ENCODE results near the gene PAQR8.

Gene PAQR8

DNA sequence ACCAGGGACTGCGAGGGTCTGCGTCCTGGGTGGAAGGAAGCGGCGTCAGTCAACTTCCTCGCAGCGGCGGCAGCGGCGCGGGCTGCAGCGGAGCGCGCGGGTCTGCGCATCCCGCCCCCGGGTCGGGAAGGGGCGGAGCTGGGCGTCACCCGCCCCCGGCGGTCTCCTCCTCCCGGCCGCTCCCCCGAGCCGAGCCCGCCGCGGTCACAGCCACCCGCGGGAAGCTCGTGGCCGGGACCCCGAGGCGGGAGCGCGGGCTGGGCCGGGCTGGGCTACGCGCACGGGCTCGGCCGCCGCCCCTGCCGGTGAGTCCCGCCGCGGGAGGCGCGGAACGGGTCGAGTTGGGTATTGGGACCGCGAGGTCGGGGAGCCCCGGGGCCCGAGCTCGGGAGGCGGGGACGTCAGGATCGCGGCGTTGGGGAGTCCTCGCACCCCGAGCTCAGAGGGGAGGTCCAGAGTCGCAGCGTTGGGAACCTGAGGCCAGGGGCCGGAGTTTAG lies at the start of gene PAQR8:
PAQR8 (plus strand) TSS at position 207 of the 498 bp plus-strand sequence. CDS start 41,063 bp downstream, outside the sequence.
- DNase-seq: no peak

DNA sequence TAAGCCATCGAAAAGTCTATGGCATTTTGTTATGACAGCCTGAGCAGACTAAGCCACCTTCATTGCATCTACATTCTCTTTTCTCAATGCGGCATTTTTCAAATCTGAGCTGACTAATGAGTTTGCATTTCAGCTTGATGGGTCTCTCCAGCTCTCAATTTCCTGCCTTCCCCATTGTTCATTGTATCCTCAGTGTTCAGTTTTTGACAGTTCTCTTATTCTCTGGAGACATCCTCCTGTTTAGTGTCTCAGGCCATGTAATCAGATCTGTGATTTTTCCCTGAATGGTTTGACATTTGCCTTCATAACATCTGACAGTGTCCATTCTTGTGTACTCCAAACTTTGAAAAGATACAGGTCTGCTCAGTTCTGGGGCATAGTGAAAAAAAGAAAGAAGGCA lies 49.5 kb upstream of the PAQR8 start:
- DNase-seq: no peak

DNA sequence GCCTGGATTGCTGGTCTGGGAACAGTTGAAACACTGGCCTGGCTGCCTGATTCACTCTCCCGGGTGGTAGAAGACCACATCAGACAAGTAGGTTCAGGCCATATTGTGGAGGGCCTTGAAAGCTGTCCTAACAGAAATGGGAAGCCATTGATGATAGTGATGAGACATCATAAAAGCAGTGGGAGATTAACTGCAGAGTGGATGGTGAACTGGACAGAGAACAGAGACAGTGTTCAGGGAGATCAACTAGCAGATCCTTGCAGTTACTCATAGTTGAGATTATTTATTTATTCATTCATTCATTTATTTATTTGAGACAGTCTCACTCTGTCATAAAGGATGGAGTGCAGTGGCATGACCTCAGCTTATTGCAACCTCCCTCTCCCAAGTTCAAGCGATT lies 47.2 kb upstream of the PAQR8 start:
- no peak for DNase-seq

- DNase-seq: no peak
These were observed 44.7 kb upstream of the PAQR8 start for GRCh38 chr6:52317211-52317610.

GRCh38 chr6:52317841-52318581 lies 43.9 kb upstream of the PAQR8 start:
- DNase-seq: no peak

- no peak for DNase-seq
These were observed 37.8 kb upstream of the PAQR8 start for GRCh38 chr6:52324189-52324588.

- DNase-seq: no peak
These were observed 36.1 kb upstream of the PAQR8 start for GRCh38 chr6:52325695-52326471.

DNA sequence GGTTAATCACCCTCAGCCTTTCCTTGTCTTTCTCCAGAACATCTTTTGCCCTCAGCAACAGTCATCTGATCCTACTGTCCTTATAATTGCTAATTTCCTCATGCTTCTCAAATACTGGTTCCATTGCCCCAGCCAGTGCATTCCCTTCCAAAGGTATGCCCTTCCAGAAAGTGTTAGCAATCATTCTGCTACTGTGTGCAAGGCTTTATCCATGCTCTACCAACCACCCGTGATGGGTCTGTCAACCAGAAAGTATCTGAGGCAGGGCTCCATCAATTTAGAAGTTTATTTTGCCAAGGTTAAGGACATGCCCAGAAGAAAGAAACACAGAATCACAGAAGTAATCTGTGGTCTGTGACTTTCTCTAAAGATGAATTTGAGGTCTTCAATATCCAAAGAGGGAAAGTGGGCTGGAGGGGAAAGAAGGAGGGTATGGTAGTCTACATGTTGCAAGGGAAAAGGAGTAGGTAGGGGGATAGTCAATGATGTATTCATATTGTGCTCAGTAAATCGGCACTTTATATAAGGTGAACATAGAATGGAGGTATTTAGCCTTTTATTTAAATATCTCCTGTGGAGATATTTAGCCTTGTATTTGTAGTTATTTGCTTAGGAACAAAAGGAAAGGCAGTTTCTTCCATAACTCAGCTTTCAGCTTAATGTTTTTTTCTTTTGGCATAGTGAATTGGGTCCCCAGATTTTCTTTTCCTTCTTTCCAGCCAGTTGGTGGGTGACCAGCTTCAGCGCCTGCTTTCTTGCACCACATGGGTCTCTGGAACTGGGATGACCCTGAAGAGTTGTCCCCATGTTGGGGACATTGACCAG lies 35.2 kb upstream of the PAQR8 start:
- no peak for DNase-seq

DNA sequence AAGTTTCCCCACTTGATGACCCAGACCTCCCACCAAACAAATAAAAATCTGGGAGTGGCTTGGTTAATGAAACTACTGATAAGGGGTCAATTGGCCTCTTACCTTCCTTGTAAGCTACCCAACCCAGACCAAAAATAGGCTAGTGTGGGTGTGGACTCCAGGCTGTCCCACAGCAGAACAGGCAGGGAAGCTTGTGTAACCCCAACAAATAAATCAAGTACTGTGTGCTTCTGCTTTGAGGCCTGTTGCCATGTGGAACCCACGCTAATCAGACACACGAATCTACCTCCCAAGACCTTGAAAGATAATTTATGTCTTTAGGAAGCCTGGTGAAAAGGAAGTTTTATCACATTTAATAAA lies 33.7 kb upstream of the PAQR8 start:
- DNase-seq: no peak

DNA sequence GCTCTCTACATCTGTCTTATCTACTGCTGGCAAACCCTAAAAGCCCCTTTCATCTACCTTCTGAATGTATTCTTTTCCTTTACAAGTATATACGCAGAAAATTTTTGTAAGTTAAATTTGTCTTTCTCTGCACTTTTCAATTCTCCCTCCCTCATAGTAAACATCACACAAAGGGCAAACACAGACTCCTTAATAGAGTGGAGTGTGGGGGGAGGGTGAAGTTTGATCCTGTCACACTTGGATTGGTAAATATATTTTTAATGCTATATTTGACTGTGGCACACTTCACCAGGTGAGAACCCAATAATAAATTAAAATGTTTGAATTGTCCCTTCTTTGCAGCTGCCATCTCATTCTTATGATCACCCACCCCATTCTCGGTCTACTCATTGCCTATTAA lies 33.2 kb upstream of the PAQR8 start:
- no peak for DNase-seq

- no peak for DNase-seq
These were observed 31.5 kb upstream of the PAQR8 start for GRCh38 chr6:52330470-52330869.

DNA sequence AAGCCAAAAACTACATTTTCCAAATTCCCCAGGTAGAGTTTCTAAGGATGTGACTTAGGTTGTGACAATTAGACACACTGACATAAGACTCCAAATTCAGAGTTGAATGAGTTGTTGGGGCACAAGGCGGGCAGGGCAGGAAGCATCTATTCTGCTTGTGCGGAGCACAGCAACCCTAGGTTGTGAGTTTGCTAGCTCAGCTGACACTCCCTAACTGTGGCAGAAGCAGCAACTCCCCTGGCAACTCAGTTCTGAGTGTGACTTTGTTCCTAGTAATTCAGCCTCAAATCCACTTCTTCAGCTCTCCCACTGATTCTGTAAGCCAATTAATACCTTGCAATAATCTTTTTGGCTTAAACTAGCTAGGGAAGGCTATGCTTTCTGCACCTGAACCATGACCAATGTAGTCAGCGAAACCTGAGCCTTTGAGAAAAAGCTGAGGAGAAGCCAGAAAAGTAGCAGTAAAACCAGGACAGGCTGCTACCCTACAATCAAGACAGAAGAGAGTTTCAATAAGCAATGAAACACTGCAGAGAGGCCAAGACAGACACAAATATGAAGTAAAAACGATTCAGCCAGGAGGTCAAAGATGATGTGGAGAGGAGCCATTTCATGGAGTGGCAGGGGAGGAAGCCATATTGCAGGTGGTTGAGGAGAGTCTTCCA lies 30.0 kb upstream of the PAQR8 start:
- no peak for DNase-seq

DNA sequence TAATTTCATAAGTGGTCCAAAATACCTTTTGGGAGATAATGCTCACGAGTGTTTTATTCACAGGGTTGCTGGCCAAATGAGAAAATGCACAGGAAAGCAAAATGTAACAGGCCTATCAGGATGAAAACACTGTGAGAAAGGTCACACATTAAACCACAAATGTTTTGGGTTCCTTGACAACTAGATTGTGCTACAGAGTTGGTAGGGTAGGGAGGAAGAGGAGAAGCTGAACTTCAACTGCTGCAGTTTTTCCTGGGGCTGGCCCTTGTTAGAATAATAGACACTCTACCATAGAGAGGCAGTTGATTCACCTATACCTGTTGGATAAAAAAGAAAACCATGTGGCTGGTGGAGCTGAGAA lies 28.1 kb upstream of the PAQR8 start:
- no peak for DNase-seq

GRCh38 chr6:52335576-52335975 lies 26.4 kb upstream of the PAQR8 start:
- DNase-seq: no peak

DNA sequence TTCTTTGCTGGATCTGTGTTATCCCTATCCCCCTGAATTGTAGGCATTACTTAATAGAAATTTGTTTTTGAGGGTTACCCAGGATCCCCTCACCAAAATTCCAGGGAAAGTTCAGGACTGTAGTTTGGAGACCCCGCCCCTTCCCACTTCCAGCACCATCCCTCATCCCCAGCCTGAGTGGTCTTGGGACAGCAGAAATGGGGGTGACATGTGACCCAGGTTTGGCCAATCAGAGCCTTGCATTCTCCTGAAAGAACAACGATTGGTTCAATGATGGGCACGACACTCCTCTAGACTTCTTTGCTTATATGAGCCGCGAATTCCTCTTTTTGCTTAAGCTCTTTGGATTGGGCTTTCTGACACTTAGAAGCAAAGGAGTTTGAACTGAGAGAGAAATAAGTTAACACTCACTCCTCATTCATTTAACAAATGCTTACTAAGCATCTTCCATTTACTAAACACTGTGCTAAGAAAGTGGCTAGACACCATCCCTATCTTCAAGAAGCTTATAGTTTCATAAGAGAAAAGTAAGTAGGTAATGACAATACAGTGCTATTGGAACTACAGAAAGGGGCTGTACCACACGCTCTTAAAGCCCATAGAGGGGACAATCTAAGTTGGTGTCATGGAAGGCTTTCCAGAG lies 24.9 kb upstream of the PAQR8 start:
- DNase-seq: no peak

DNA sequence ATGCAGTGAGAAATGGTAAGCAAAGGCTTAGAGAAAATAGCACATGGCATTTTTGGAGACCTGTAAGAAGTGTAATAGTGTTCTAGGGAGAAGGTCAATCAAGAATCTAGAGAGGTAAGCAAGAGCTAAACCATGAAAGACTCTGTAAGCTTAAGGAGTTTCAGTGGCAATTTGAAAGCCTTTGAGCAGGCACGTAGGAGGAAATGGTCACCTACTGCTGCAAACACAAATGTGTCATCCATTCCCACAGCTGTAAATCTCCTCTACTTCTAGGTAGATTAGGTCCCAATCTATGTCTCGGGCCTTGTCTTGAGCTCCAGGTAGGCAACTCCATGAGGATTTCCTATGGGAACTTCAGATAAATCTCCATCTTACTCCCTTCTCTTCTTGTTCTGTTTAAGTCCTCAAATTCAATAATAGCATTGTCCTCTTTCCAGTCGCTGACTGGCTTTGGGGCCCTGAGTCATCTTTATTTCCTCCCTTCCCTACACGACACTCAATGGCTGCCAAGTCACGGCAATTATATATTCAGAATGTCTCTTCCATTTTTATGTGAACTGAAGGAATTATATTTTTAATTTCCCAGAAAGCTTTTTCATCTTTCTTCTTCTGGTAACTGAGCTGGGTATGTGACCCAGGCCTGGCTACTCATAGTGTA lies 24.2 kb upstream of the PAQR8 start:
- no peak for DNase-seq

- no peak for DNase-seq
These were observed 21.4 kb upstream of the PAQR8 start for GRCh38 chr6:52340603-52340880.

- DNase-seq: no peak
These were observed 20.2 kb upstream of the PAQR8 start for GRCh38 chr6:52341561-52342260.

- DNase-seq: no peak
These were observed 16.6 kb upstream of the PAQR8 start for GRCh38 chr6:52345311-52345710.

- no peak for DNase-seq
These were observed 15.4 kb upstream of the PAQR8 start for GRCh38 chr6:52346503-52346902.

GRCh38 chr6:52347818-52348217 lies 14.1 kb upstream of the PAQR8 start:
- DNase-seq: no peak

- no peak for DNase-seq
These were observed 10.1 kb upstream of the PAQR8 start for GRCh38 chr6:52351879-52352238.
